B cell (primary cell): ENCODE data around the gene AKAP11. TPM values are rescaled to one million over a fixed set of nuclear protein-coding genes. Genes with fewer than 3 reads are reported as not detected.

Experiments used
- ATAC-seq: fragments of 200-7000 bp; cut with Tn5 transposase; one replicate; pipeline ENCODE4 v1.10.0; 2021; ENCODE audit warnings: low read depth, mild to moderate bottlenecking, moderate number of reproducible peaks, moderate library complexity
- CTCF ChIA-PET: fragments of 350-600 bp; sonication (Branson Sonifier 250); formaldehyde crosslinking; loops from one replicate; lab custom pipeline; 2021; ENCODE audit warnings: antibody characterized with exemption, inconsistent platforms; lab: Charles Lee
- POLR2A ChIA-PET: fragments of 350-600 bp; sonication (Branson Sonifier 250); formaldehyde crosslinking; loops from one replicate; lab custom pipeline; 2021; ENCODE audit warnings: antibody characterized with exemption; lab: Charles Lee
- DNase-seq: peaks from one replicate; pipeline ENCODE4 v3.0.0; 2013
- H2AFZ ChIP-seq: 2 replicates; pipeline ENCODE4 v1.6.1; 2012; ENCODE audit warnings: mild to moderate bottlenecking, low read depth, low read length; ENCODE audit not compliant: insufficient read depth, poor library complexity, severe bottlenecking
- H3K27ac ChIP-seq, 2 donors: 1 replicate in 1 of 2; 2 replicates in 1 of 2; pipeline ENCODE4 v1.5.1; 2012 to 2013; ENCODE audit warnings: low read length in 2 of 2, mild to moderate bottlenecking in 2 of 2, moderate library complexity in 1 of 2
- H3K27me3 ChIP-seq, 4 experiments: fragments of 200-600 bp in 1 of 4; sonication (generic) in 1 of 4; replicated peaks in 1 of 4; 1 replicate in 2 of 4; 2 replicates in 2 of 4; pipeline versions ENCODE4 v1.6.1 to v1.7.0; 2013 to 2016; ENCODE audit warnings: low read length in 3 of 4, mild to moderate bottlenecking in 2 of 4, mixed read lengths in 1 of 4, moderate library complexity in 1 of 4; ENCODE audit not compliant: insufficient read depth in 4 of 4, control insufficient read depth in 3 of 4; ENCODE audit errors: control extremely low read depth in 1 of 4
- H3K36me3 ChIP-seq, 2 experiments: replicated peaks in 1 of 2; 1 replicate in 1 of 2; 2 replicates in 1 of 2; pipeline versions ENCODE4 v1.6.1 to v1.7.1; 2013; ENCODE audit warnings: low read length in 1 of 2; ENCODE audit not compliant: insufficient read depth in 2 of 2, control insufficient read depth in 1 of 2; ENCODE audit errors: control extremely low read depth in 1 of 2, extremely low read depth in 1 of 2
- H3K4me1 ChIP-seq, 2 donors: fragments of 200-600 bp in 1 of 2; sonication (generic) in 1 of 2; 1 replicate in 1 of 2; 2 replicates in 1 of 2; pipeline versions ENCODE4 v1.5.1 to v1.6.1; 2013 to 2017; ENCODE audit warnings: low read length in 2 of 2; ENCODE audit not compliant: control insufficient read depth in 2 of 2, insufficient read depth in 2 of 2
- H3K4me2 ChIP-seq: replicated peaks from 2 replicates; pipeline ENCODE3; 2012; ENCODE audit warnings: mild to moderate bottlenecking, low read depth, low read length; ENCODE audit not compliant: poor library complexity, severe bottlenecking
- H3K4me3 ChIP-seq, 5 experiments: fragments of 200-600 bp in 1 of 5; sonication (generic) in 1 of 5; 1 replicate in 3 of 5; 2 replicates in 2 of 5; pipeline versions ENCODE4 v1.5.1 to v1.7.0; 2011 to 2016; ENCODE audit warnings: low read length in 4 of 5, mild to moderate bottlenecking in 4 of 5, low read depth in 2 of 5, control low read depth in 1 of 5, moderate library complexity in 1 of 5; ENCODE audit not compliant: insufficient read depth in 1 of 5; ENCODE audit errors: control extremely low read depth in 1 of 5, extremely low read depth in 1 of 5
- H3K79me2 ChIP-seq: fragments of 200-600 bp; sonication (generic); one replicate; pipeline ENCODE4 v1.6.0; 2016; ENCODE audit warnings: low read length; ENCODE audit not compliant: control insufficient read depth, insufficient read depth
- H3K9ac ChIP-seq: fragments of 200-600 bp; sonication (generic); 2 replicates; pipeline ENCODE4 v1.6.1; 2017; ENCODE audit warnings: mild to moderate bottlenecking, low read length, moderate library complexity
- H3K9me3 ChIP-seq, 3 donors: one replicate each; pipeline versions ENCODE4 v1.6.1 to v1.7.1; 2013; ENCODE audit warnings: low read length in 2 of 3; ENCODE audit not compliant: control insufficient read depth in 2 of 3, insufficient read depth in 1 of 3; ENCODE audit errors: control extremely low read depth in 1 of 3
- H4K20me1 ChIP-seq: 2 replicates; pipeline ENCODE4 v1.6.0; 2012; ENCODE audit warnings: mild to moderate bottlenecking, low read length; ENCODE audit not compliant: insufficient read depth, control insufficient read depth, poor library complexity, severe bottlenecking
- H3K27ac Mint-ChIP-seq: one replicate; pipeline ENCODE4 v1.8.0; 2021; ENCODE audit warnings: mixed read lengths
- H3K27me3 Mint-ChIP-seq: one replicate; pipeline ENCODE4 v1.8.0; 2021; ENCODE audit warnings: mixed read lengths
- H3K4me1 Mint-ChIP-seq: one replicate; pipeline ENCODE4 v1.8.0; 2021; ENCODE audit warnings: mixed read lengths
- H3K4me3 Mint-ChIP-seq: one replicate; pipeline ENCODE4 v1.8.0; 2021; ENCODE audit warnings: mixed read lengths
- H3K9me3 Mint-ChIP-seq: one replicate; pipeline ENCODE4 v1.8.0; 2022; ENCODE audit warnings: mixed read lengths; ENCODE audit not compliant: insufficient read depth
- CTCF ChIP-seq: fragments of 200-600 bp; IDR thresholded peaks from one replicate; pipeline ENCODE4 v1.8.0; 2022; ENCODE audit warnings: antibody characterized with exemption, mild to moderate bottlenecking
- EZH2 ChIP-seq: IDR thresholded peaks from 2 replicates; pipeline ENCODE4 v1.6.1; 2012; ENCODE audit warnings: borderline replicate concordance, low read depth, mild to moderate bottlenecking, moderate library complexity, low read length; ENCODE audit not compliant: insufficient read depth, poor library complexity, severe bottlenecking
- WGBS: methylation state at CpG from one replicate; pipeline ENCODE4 v1.1.5; 2013; ENCODE audit warnings: missing lambda C conversion rate; ENCODE audit not compliant: insufficient coverage; 5-methylcytosine and 5-hydroxymethylcytosine counted together
- intact Hi-C: fragments of 100-400 bp; cut with micrococcal nuclease; formaldehyde crosslinking; loops from one replicate; pipeline ENCODE4 v1.10.0; 2022
- polyA plus RNA-seq: library from polyadenylated mRNA; depleted of rRNA; stranded (reverse); fragments of >200 nt; gene quantifications from 2 replicates; pipeline ENCODE4 v1.2.3, GENCODE V29; 2012
- total RNA-seq, 2 donors: library from RNA; stranded (reverse); fragments of 120-200 nt in 1 of 2; gene quantifications; 1 replicate in 1 of 2; 2 replicates in 1 of 2; pipeline versions ENCODE4 v1.2.3 to v1.2.4, GENCODE V29; 2013 to 2022

The AKAP11 gene
- total and polyA plus RNA-seq, 2 donors (not counting 1 experiment from before 2014, with no cell fraction given), result 10.2 to 42.9 TPM

GRCh38 chr13:42232671-42233070 lies 39.3 kb upstream of the AKAP11 start:
- intact Hi-C loops, result no loop called here
- H3K79me2 ChIP-seq, result no peaks in the 10 kb centered on the region
- no peak overlapping the region for H3K27ac ChIP-seq
- H4K20me1 ChIP-seq, result no peaks in the 10 kb centered on the region
- H3K36me3 ChIP-seq, result no peaks in the 10 kb centered on the region
- POLR2A ChIA-PET, result no interaction called here
- CTCF ChIA-PET, result no interaction called here
- WGBS, result 100% methylated on average over 2 of the region's 4 CpGs
- DNase-seq, result no peak
- Mint-ChIP-seq H3K9me3 (no peaks in the 10 kb centered on the region), H3K27me3 (no peaks in the 10 kb centered on the region), H3K4me1 (no peaks in the 10 kb centered on the region), H3K4me3 (no peak overlapping the region), H3K27ac (no peak overlapping the region)
- no peak overlapping the region for H2AFZ ChIP-seq
- ATAC-seq, result no peak
- H3K4me1 ChIP-seq, result no peaks in the 10 kb centered on the region
- no peak overlapping the region for H3K4me2 ChIP-seq
- no peak for TF ChIP-seq EZH2
- no peak for TF ChIP-seq CTCF
- no peaks in the 10 kb centered on the region for H3K9me3 ChIP-seq
- H3K9ac ChIP-seq, result no peak overlapping the region
- H3K27me3 ChIP-seq, result no peaks in the 10 kb centered on the region
- no peak overlapping the region for H3K4me3 ChIP-seq

- no peaks in the 10 kb centered on the region for H3K27me3 ChIP-seq
- H3K27me3 Mint-ChIP-seq, result no peaks in the 10 kb centered on the region
- POLR2A ChIA-PET, result no interaction called here
- H3K4me1 Mint-ChIP-seq, result no peaks in the 10 kb centered on the region
- no peaks in the 10 kb centered on the region for H3K9me3 Mint-ChIP-seq
- H3K36me3 ChIP-seq, result no peaks in the 10 kb centered on the region
- no peak overlapping the region for H3K27ac Mint-ChIP-seq
- DNase-seq (no peak), ATAC-seq (no peak)
- H3K79me2 ChIP-seq, result no peaks in the 10 kb centered on the region
- no peak overlapping the region for H3K4me3 ChIP-seq
- H3K9ac ChIP-seq, result no peak overlapping the region
- CTCF ChIA-PET, result no interaction called here
- H4K20me1 ChIP-seq, result no peaks in the 10 kb centered on the region
- H2AFZ ChIP-seq, result no peak overlapping the region
- no peak for TF ChIP-seq EZH2
- H3K9me3 ChIP-seq, result no peaks in the 10 kb centered on the region
- intact Hi-C loops, result no loop called here
- H3K4me2 ChIP-seq, result no peak overlapping the region
- no peak overlapping the region for H3K4me3 Mint-ChIP-seq
- no CpG with 5 or more reads among the region's 1 CpG for WGBS
- no peak overlapping the region for H3K27ac ChIP-seq
- H3K4me1 ChIP-seq, result no peaks in the 10 kb centered on the region
Observed at GRCh38 chr13:42233726-42234125, 38.2 kb upstream of the AKAP11 start.
